ENCODE results near the gene SLC4A5.
"Not testable (repeated sequence)": the region's sequence is repeated elsewhere in the genome, so short reads cannot be mapped to it uniquely, and the experiment has no call there.

Gene SLC4A5

GRCh38 chr2:74364533-74365505 is 21.6 kb upstream of the SLC4A5 start:
- no peak for DNase-seq (ENCODE audit: low read depth, low spot score)

GRCh38 chr2:74361327-74361726 is 18.1 kb upstream of the SLC4A5 start:
- DNase-seq (ENCODE audit: low read depth, low spot score): no peak

GRCh38 chr2:74357627-74358026 is 14.4 kb upstream of the SLC4A5 start:
- DNase-seq (ENCODE audit: low read depth, low spot score): no peak

GRCh38 chr2:74349889-74350288 is 6.7 kb upstream of the SLC4A5 start:
- DNase-seq (ENCODE audit: low read depth, low spot score): no peak

- no peak for DNase-seq (ENCODE audit: low read depth, low spot score)
Observed at GRCh38 chr2:74347742-74348141, 4.5 kb upstream of the SLC4A5 start.

DNA sequence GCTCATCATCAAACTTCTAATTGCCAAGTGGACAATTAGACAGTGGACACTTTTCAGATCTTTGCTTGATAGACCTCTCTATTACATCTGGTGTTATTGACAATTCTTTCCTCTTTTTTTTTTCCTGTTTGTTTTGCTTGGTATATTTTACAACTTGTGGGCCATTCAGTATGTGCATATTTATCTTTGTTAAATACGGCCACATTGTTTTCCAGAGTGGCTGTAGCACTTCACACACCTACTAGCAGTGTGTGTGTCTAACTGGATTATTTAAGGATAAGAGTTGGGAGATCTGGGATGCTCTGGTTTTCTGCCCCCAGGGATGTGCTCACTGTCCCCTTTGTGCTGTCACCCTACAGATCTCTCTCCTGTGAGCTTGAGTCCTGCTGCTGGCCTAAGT is 4.1 kb upstream of the SLC4A5 start:
- no peak for DNase-seq (ENCODE audit: low read depth, low spot score)

GRCh38 chr2:74345272-74345943 is 2.2 kb upstream of the SLC4A5 start:
- no peak for DNase-seq (ENCODE audit: low read depth, low spot score)

GRCh38 chr2:74336227-74336626 is 7.0 kb downstream of the SLC4A5 start:
- not testable (repeated sequence) for DNase-seq (ENCODE audit: low read depth, low spot score)

DNA sequence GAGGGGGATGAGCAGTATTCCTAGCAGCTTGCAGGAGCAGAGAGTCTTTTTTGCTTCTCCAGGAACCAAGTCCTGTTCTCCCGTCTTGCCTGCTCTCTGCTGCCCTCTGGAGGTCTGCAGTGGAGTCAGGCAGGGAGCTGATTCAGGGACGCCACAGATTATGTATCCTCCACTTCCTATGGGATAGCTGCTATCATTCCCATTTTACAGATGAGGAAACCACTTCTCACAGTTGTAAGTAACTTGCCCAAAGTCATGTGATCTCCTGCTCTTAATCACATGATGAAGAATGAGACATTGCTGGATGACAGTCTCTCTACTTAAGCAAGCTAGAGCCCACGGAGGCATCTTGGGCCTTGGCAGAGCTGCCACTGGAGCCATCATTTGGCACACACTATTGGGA is 8.3 kb downstream of the SLC4A5 start:
- no peak for DNase-seq (ENCODE audit: low read depth, low spot score)

DNA sequence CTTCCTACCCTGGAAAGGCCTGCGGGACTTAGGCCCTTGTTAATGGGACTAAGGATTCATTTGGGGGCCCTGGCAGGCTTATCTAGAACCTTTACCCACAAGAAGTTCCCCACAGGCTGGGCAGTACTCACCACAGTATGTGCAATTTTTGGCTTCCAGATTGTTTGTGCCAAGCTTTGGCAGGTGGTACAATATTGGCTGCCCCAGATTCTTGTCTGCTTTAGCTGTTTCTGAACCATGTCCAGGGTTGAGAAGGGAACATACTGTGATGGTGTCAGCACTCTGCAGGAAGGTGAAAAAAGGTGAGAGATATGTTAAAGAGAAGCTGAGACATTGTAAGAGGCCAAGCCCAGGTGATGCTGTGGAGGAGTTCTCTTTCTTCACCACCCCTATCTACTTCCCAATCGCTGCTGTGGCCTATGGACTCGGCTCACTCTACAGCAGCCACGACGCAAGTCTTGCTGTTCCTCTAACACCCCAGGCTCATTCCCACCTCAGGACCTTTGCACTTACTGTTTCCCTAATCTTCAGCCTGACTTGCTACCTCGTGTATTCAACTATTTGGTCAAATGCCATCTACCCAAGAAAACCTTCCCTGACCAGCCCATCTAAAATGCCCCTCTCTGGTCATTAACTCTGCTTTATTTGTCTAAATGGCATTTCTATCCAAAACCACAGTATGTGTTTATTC is 9.2 kb downstream of the SLC4A5 start:
- no peak for DNase-seq (ENCODE audit: low read depth, low spot score)

GRCh38 chr2:74333175-74333574 is 10.0 kb downstream of the SLC4A5 start:
- no peak for DNase-seq (ENCODE audit: low read depth, low spot score)

- no peak for DNase-seq (ENCODE audit: low read depth, low spot score)
Observed at GRCh38 chr2:74332550-74333174, 10.6 kb downstream of the SLC4A5 start.

GRCh38 chr2:74328573-74328972 is 14.6 kb downstream of the SLC4A5 start:
- no peak for DNase-seq (ENCODE audit: low read depth, low spot score)

- DNase-seq (ENCODE audit: low read depth, low spot score): no peak
Observed at GRCh38 chr2:74328074-74328473, 15.1 kb downstream of the SLC4A5 start.

GRCh38 chr2:74327627-74328026 is 15.6 kb downstream of the SLC4A5 start:
- no peak for DNase-seq (ENCODE audit: low read depth, low spot score)

GRCh38 chr2:74327199-74327598 is 16.0 kb downstream of the SLC4A5 start:
- DNase-seq (ENCODE audit: low read depth, low spot score): no peak

DNA sequence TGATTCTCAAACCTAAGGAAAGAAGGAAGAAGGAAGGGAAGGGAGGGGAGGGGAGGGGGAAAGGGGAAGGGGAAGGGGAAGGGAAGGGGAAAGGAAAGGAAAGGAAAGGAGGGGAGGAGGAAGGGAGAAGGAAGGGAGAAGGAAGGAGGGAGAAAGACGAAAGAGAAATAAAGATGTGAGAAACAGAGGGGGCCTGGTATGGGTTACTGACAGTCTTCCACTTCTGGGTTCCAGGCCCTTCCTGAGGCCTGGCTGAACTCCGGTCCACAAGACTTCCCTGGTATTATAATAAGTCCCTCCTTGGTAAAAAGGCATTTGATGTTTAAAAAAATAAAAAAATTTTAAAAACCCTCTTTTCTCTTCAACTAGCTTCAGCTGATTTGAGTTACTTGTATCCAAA is 17.4 kb downstream of the SLC4A5 start:
- DNase-seq (ENCODE audit: low read depth, low spot score): no peak

DNA sequence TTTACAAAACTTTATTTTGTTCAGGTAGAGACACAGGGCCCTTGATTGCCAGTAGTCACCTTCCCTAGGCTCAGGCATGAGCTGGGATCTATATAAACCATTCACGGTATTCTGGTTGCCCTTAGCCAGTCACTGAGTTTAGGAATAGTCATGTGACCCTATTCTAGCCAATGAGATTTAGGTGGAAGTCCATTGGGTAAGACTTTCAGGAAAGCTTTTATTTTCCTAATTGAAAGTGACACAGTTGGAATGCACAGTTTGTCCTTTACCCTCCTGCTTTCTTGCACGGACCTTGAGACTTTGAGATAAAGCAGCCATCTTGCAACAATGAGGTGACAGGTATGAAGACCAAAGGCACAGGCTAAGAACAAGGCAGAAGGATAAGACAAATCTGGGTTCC is 21.5 kb downstream of the SLC4A5 start:
- no peak for DNase-seq (ENCODE audit: low read depth, low spot score)

GRCh38 chr2:74317701-74318100 is 25.5 kb downstream of the SLC4A5 start:
- no peak for DNase-seq (ENCODE audit: low read depth, low spot score)

DNA sequence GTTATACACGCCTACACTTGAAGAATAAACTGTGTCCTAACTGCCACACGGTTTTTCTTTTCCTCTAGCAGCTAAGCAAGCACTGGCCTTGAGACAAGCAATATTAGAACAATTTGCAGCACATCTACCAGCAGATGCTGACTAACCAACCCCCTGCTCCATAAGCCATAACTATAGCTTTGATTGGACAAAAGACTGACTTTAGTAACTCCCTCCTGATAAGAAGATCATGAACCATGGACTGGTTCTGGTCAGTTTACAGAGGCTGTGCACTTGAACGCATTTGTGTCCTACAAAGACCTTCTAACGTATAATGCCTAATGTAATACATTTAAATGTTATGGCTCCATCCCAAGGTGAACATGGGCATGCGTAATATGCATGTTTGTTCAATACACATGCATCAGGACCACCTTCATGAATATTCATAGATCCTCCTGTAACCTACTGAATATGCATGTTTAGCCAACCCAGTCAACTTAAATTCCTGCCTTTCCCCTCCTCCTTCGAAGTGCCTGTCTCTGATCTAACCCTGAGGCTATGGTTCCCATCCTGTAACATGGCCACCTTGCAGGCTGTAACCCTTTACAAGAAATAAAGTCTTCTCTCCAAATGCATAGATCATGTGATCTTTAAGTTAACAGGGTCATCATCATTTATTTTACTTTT is 26.5 kb downstream of the SLC4A5 start:
- no peak for DNase-seq (ENCODE audit: low read depth, low spot score)

DNA sequence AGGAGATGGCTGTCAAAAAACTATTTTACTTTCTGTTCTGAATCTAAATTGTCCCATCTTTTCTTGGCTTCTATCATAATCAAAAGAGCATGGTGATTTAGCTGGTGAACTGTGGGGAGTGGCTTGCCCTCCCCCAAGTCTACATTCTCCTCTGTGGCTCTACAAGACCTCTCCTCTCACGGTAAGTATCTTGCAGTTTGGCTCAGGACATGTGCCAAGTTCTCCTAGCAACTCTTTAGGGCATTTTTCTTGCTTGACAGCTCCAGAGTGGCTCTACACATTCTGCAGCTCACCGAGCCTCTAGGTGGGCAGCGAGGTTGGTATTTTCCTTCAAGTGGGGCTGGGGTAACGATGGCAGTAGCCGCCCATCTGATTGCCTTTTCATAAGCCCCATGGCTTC is 29.1 kb downstream of the SLC4A5 start:
- no peak for DNase-seq (ENCODE audit: low read depth, low spot score)
